ENCODE results near the gene IGFBP2. TPM values are rescaled to one million over a fixed set of nuclear protein-coding genes. Genes with fewer than 3 reads are reported as not detected.
A peak's percentile ranks its signal among the peaks of the same experiment; 100 is the strongest.

Gene IGFBP2
- total and polyA plus RNA-seq, 12 donors = 26.0 to 361 (median 109) TPM

GRCh38 chr2:216666461-216667233 is 33.4 kb downstream of the IGFBP2 start:
- TF ChIP-seq CTCF (IDR thresholded peaks at IDR 0.05) = peak; percentile 95 to 100 (median 98)
- Histone ChIP-seq H3K27ac (no peak overlapping the region), H3K36me3 (peaks cover 0 to 22% (median 0%) of the 10 kb centered on the region in 9 donors), H3K9me3 (no peaks in the 10 kb centered on the region), H3K4me1 (peaks cover 0 to 22% (median 20%) of the 10 kb centered on the region in 9 donors), H3K27me3 (no peaks in the 10 kb centered on the region), H3K4me3 (no peak overlapping the region)
- intact Hi-C loops (cut with DNase I) = loop anchor here in 7 of 10 donors (1.0 to 10.0 kb wide), 5 partner anchors 52 to 632 kb away; no protein-coding TSS in a partner anchor
- ATAC-seq = peak; percentile 57 to 87 (median 68)
- peak; percentile 54 to 65 for DNase-seq
- 14 to 15% methylated on average over 9 of the region's 9 CpGs for WGBS, 2 donors

GRCh38 chr2:216670266-216671080 is 37.3 kb downstream of the IGFBP2 start:
- Histone ChIP-seq H3K27ac (no peak overlapping the region), H3K4me1 (peaks cover 0 to 10% (median 9%) of the 10 kb centered on the region in 9 donors), H3K36me3 (peaks cover 0 to 17% (median 0%) of the 10 kb centered on the region in 9 donors), H3K4me3 (no peak overlapping the region), H3K27me3 (no peaks in the 10 kb centered on the region), H3K9me3 (no peaks in the 10 kb centered on the region)
- ATAC-seq (peak in 2 of 8 donors; percentile 4), DNase-seq (no peak)
- intact Hi-C loops (cut with DNase I) = loop anchor here in 1 of 10 donors (10.0 kb wide), 1 partner anchor 636 kb away; no protein-coding TSS in a partner anchor
- 61 to 70% methylated on average over 16 to 17 of the region's 17 CpGs for WGBS, 2 donors
- no peak for TF ChIP-seq CTCF (IDR thresholded peaks at IDR 0.05)

GRCh38 chr2:216671081-216671411 is 37.8 kb downstream of the IGFBP2 start:
- no peak for TF ChIP-seq CTCF (IDR thresholded peaks at IDR 0.05)
- Histone ChIP-seq H3K27ac (no peak overlapping the region), H3K27me3 (no peaks in the 10 kb centered on the region), H3K9me3 (no peaks in the 10 kb centered on the region), H3K4me1 (peaks cover 0 to 5% (median 4%) of the 10 kb centered on the region in 9 donors), H3K36me3 (peaks cover 0 to 23% (median 0%) of the 10 kb centered on the region in 9 donors), H3K4me3 (no peak overlapping the region)
- intact Hi-C loops (cut with DNase I) = loop anchor here in 1 of 10 donors (10.0 kb wide), 1 partner anchor 636 kb away; no protein-coding TSS in a partner anchor
- ATAC-seq = peak in 2 of 8 donors; percentile 12 to 29
- no peak for DNase-seq
- 88 to 90% methylated on average over 11 of the region's 11 CpGs for WGBS, 2 donors

- H3K4me1 ChIP-seq = no peaks in the 10 kb centered on the region
- no peak overlapping the region for H3K4me3 ChIP-seq
- no peak for TF ChIP-seq CTCF (IDR thresholded peaks at IDR 0.05)
- 76 to 84% methylated on average over 12 of the region's 12 CpGs for WGBS, 2 donors
- H3K36me3 ChIP-seq = peaks cover 0 to 31% (median 2%) of the 10 kb centered on the region in 9 donors
- intact Hi-C loops (cut with DNase I) = loop anchor here in 1 of 10 donors (10.0 kb wide), 1 partner anchor 637 kb away; no protein-coding TSS in a partner anchor
- no peak for DNase-seq
- no peaks in the 10 kb centered on the region for H3K9me3 ChIP-seq
- peak in 1 of 8 donors; percentile 14 for ATAC-seq
- no peak overlapping the region for H3K27ac ChIP-seq
- peaks cover 0 to 3% (median 0%) of the 10 kb centered on the region in 7 donors for H3K27me3 ChIP-seq
Measured at GRCh38 chr2:216671791-216672343, 38.6 kb downstream of the IGFBP2 start.
